HG03469 (cell line): ENCODE results near the gene RUNDC1.
"Not testable (repeated sequence)": the region's sequence is repeated elsewhere in the genome, so short reads cannot be mapped to it uniquely, and the experiment has no call there.

ENCODE experiments used
- ATAC-seq: cut with Tn5 transposase; IDR thresholded peaks from one replicate; pipeline ENCODE4 v1.9.1; 2021; ENCODE audit warnings: mild to moderate bottlenecking, moderate library complexity, moderate number of reproducible peaks; ENCODE audit not compliant: unreplicated experiment

RUNDC1 gene

GRCh38 chr17:42989726-42990652, 9.6 kb downstream of the RUNDC1 start:
- no peak for ATAC-seq

- ATAC-seq: no peak
Measured at GRCh38 chr17:42991471-42991870, 11.1 kb downstream of the RUNDC1 start.

GRCh38 chr17:42992872-42993271, 12.5 kb downstream of the RUNDC1 start:
- ATAC-seq: no peak

- not testable (repeated sequence) for ATAC-seq
Measured at GRCh38 chr17:42993913-42994312, 13.5 kb downstream of the RUNDC1 start.

- no peak for ATAC-seq
Measured at GRCh38 chr17:42997390-42997983, 17.1 kb downstream of the RUNDC1 start.

GRCh38 chr17:42997984-42998938, 17.9 kb downstream of the RUNDC1 start, which contains the start of gene RPL27:
TSS of gene RPL27 (plus strand) at chr17:42998419. CDS start at chr17:42998751, 332 bp downstream.
- peak; percentile 78 for ATAC-seq

GRCh38 chr17:42999003-42999525, 18.7 kb downstream of the RUNDC1 start:
- ATAC-seq: no peak

- ATAC-seq: not testable (repeated sequence)
Measured at GRCh38 chr17:43000894-43001293, 20.5 kb downstream of the RUNDC1 start.

GRCh38 chr17:43003542-43004172, 23.3 kb downstream of the RUNDC1 start:
- ATAC-seq: no peak

- ATAC-seq: no peak
Measured at GRCh38 chr17:43006639-43007551, 26.5 kb downstream of the RUNDC1 start, which contains the start of gene IFI35. TSS of gene IFI35 (plus strand) at chr17:43006784. CDS start at chr17:43006948, 164 bp downstream.

- ATAC-seq: no peak
Measured at GRCh38 chr17:43010667-43011308, 30.4 kb downstream of the RUNDC1 start.

GRCh38 chr17:43011728-43012472, 31.5 kb downstream of the RUNDC1 start:
- ATAC-seq: no peak

GRCh38 chr17:43013296-43013695, 32.9 kb downstream of the RUNDC1 start:
- no peak for ATAC-seq

GRCh38 chr17:43014020-43014648, 33.8 kb downstream of the RUNDC1 start:
- ATAC-seq: no peak

- no peak for ATAC-seq
Measured at GRCh38 chr17:43014649-43015542, 34.5 kb downstream of the RUNDC1 start.

- no peak for ATAC-seq
Measured at GRCh38 chr17:43015579-43015978, 35.2 kb downstream of the RUNDC1 start.
